Measurements from ENCODE around the gene BACH2. TPM values are rescaled to one million over a fixed set of nuclear protein-coding genes. Genes with fewer than 3 reads are reported as not detected.
"Not testable (repeated sequence)": the region's sequence is repeated elsewhere in the genome, so short reads cannot be mapped to it uniquely, and the experiment has no call there.

The BACH2 gene
- total RNA-seq, 1 donor from 2014 or later, result 0.89 TPM

GRCh38 chr6:90127595-90127994 is 169.0 kb downstream of the BACH2 start:
- no peak for DNase-seq (ENCODE audit: low read depth)

GRCh38 chr6:90126839-90127238 is 169.8 kb downstream of the BACH2 start:
- no peak for DNase-seq (ENCODE audit: low read depth)

DNA sequence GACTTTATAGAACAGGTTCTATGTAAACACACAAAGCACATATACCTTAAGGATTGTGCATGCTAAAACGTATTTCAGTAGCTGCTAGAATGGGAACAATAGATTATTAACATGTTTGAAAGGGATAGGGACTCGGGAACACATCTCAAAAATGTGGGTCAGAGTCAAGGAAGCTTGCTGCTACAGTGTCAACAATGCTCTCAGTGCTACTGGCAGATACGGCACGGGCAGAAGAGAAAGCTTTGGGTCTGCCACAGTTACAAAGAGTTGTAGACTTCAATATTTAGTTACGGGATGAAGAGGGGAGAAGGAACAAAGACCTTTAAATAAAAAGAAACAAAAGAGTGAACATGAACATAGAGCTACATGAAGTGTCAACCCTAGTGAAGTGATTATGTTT is 170.5 kb downstream of the BACH2 start:
- no peak for DNase-seq (ENCODE audit: low read depth)

DNA sequence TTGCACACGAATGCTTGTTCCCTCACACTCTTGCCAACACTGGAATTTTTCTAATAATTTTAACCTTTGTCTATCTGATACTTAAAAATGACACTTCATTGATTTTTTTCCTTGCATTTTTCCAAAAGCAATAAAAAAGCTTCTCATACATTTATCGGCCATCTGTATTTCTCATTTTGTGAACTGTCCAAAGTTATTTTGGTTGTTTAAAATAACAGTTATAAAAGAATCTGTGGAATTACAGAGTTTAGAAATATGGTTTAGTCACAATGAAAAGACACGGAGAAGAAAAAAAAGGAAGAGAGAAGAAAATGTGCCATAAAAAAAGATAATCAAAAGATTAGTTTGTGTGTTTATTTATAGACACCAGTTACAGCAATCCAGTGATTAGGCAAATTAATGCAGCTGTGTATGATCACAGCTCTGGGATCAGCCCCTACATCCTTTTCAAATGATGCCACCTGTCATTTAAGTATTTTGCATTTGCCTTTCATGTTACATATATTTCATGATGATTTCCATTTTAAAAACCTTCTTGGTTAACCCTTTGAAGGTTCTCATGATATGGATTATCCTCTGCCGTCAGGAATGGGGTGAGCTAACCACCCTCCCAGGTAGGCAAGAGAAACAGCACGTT is 171.7 kb downstream of the BACH2 start:
- no peak for DNase-seq (ENCODE audit: low read depth)

DNA sequence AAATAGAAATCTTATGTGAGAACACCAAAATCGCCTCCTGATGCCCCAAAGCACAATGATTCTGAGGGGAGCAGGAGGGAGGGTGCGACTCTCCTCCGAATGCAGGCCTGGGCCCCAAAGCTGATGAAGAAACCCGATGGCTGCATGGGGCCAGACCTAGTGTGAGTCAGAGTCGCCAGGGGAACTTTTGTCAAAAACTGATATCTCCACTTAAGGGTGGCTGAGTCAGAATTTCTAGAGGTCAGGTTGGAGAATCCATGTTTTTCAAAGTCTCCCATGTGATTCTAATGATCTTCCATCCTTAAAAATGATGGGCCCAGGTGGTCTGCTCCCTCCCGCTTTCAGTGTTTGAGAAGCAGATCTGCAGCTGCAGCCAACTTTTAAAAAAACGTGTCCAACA is 172.8 kb downstream of the BACH2 start:
- DNase-seq (ENCODE audit: low read depth), result no peak

GRCh38 chr6:90121982-90122381 is 174.7 kb downstream of the BACH2 start:
- DNase-seq (ENCODE audit: low read depth), result no peak

- DNase-seq (ENCODE audit: low read depth), result no peak
These were observed 176.3 kb downstream of the BACH2 start for GRCh38 chr6:90120327-90120726.

DNA sequence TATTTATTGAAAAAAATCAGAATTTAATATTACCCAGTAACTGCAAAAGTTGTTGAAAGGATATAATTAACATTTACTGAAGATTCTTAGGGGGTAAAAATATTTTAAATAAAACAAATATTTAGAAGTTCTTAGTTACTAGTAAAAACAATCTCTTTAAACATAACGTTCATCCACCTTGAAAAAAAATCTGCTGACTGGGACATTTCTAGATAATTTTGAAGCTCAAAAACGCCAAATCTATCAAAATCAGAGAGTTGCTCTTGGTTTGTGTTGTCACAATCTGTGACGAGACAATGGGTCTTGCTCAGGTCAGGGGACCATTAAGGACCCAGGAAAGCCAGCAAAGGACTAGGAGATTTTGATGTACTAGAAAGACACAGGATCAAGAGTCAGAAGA is 177.0 kb downstream of the BACH2 start:
- DNase-seq (ENCODE audit: low read depth), result no peak

- no peak for DNase-seq (ENCODE audit: low read depth)
These were observed 178.1 kb downstream of the BACH2 start for GRCh38 chr6:90118581-90118980.

GRCh38 chr6:90118069-90118468 is 178.6 kb downstream of the BACH2 start:
- no peak for DNase-seq (ENCODE audit: low read depth)

- DNase-seq (ENCODE audit: low read depth), result not testable (repeated sequence)
These were observed 180.5 kb downstream of the BACH2 start for GRCh38 chr6:90116126-90116525.

DNA sequence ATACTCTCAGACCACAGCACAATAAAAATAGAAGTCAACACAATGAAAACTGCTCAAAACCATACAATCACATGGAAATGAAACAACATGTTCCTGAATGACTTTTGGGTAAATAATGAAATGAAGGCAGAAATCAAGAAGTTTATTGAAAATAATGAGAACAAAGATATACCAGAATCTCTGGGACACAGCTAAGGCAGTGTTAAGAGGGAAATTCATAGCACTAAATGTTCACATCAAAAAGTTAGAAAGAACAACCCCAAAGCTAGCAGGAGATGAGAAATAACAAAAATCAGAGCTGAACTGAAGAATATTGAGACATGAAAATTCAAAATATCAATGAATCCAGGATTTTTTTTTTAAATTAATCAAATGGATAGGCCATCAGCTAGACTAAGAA is 183.3 kb downstream of the BACH2 start:
- DNase-seq (ENCODE audit: low read depth), result no peak

DNA sequence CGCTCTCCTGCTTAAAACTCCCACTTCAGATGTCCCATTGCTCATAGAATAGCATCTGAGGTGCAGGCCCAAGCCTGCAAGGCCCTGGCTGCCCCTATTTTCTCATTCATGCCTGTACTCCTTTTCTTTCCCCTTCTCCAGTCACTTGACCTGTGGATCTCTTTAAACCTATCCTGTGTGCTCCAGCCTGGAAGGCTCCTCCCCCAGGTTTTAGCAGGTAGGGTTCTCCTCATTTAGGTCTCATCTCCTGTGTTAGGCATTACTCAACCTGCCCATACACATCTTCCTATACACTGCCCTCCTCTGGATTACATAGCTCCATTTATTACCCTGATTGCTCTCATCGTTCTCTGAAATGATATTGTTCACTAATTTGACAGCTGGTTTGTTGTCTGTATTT is 185.3 kb downstream of the BACH2 start:
- DNase-seq (ENCODE audit: low read depth), result no peak

DNA sequence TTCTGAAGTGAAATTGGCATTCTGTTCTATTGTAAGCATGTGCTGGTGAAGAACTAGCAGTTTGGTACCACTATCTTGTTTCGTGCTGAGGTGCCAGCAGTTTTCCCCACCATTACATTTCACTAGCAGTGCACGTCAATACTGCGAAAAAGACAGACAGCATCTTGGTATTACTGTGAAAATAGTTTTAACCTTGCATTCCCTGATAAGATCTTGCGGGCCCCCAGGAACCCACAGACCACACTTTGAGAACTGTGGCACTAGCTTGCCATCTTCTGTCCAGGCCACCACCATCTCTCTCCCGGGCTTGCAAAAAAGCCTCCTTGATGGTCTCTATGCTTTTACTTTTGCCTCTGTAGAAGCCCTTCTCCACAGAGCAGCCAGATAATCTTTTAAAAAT is 185.7 kb downstream of the BACH2 start:
- DNase-seq (ENCODE audit: low read depth), result no peak

GRCh38 chr6:90109141-90109540 is 187.5 kb downstream of the BACH2 start:
- DNase-seq (ENCODE audit: low read depth), result no peak

GRCh38 chr6:90107771-90108282 is 188.8 kb downstream of the BACH2 start:
- no peak for DNase-seq (ENCODE audit: low read depth)

DNA sequence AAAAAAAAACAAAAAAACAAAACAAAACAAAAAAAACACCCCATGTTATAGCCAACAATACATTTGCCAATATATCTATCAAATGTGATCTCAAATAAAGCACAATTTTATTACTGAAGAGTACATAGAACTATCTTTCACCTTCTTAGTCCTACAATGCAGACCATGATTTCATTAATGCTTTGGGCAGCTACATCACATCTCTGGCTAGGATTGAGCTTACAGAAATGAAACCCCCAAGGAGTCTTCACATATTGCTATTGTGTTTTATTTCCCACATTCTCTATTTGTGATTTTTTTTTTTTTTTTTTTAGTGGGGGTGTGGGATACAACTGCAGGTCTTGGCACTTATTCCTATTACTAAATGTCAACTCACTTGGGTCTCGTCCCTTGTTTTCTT is 189.3 kb downstream of the BACH2 start:
- DNase-seq (ENCODE audit: low read depth), result no peak

GRCh38 chr6:90106449-90106848 is 190.2 kb downstream of the BACH2 start:
- DNase-seq (ENCODE audit: low read depth), result no peak

DNA sequence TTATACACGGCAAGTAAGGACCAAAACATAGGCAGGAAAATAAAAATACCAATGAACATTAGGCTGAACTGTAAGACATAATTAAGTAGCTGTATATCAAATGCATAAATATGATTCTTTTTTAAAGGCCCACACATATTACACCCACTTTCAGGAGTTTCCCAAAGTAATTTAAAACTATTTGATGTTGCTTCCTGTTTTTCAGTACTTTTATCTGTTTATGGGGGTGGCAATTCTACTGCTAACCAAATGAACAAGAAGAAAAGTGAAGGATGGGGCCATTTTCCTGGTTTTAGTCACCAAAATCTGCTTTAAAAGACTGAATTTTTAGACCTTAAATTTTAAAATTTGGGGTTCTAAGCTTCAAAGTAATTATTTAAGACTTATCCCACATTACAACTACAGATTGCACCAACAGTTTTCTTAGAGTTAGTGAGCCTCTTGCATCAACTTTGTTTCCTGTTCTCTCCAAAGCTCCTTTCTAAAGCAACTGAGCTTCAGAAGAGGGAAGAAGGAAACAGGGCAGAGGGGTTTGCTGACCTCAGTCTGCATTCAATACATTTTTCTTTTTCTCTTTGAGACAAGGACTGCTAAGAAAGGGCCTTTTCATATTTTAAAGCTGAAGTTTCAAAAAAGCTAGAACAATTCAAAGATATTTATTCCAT is 191.0 kb downstream of the BACH2 start:
- no peak for DNase-seq (ENCODE audit: low read depth)

DNA sequence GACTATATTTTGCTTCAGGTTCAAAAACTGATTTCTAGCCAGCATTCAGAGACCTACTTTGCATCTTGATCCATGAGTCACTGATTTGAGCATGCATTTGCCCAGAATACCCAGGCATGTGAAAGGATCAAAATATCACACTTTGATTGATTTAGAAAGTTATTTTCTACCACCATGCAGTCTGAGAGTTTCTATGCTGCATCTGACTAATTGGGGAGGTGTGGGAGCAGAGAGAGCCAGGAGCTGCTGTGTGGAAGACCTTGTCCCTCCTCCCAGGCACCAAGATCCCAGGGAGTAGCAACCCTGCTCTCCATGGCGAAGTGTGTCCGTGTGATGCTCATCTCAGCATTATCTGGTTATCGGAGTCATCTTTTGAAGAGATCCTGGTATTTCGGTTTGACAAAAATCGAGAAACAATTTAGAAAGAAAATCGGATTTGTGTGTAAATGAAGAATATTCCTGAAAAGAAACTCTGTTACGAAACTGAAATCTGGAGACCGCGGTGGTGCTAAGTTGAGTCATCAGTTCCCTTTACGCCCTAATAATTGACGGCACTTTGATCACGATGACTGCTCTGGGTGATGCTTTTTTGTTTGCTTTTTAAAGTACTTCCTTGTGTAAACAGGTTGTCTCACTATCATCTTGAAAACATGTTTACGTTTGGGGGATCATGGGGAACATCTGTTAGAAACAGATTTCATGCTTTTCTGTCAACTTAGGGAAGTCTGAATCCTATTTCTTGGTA is 193.4 kb downstream of the BACH2 start:
- no peak for DNase-seq (ENCODE audit: low read depth)

- no peak for DNase-seq (ENCODE audit: low read depth)
These were observed 195.2 kb downstream of the BACH2 start for GRCh38 chr6:90101403-90101802.

- no peak for DNase-seq (ENCODE audit: low read depth)
These were observed 196.5 kb downstream of the BACH2 start for GRCh38 chr6:90100059-90100665.

- DNase-seq (ENCODE audit: low read depth), result no peak
These were observed 198.0 kb downstream of the BACH2 start for GRCh38 chr6:90098627-90099026.
